ENCODE data around the gene NTSR1.

The NTSR1 gene

GRCh38 chr20:62775206-62775605, 66.6 kb downstream of the NTSR1 start:
- DNase-seq, result no peak

- no peak for DNase-seq
Measured at GRCh38 chr20:62776035-62776691, 67.5 kb downstream of the NTSR1 start.

- DNase-seq, result no peak
Measured at GRCh38 chr20:62776692-62777527, 68.3 kb downstream of the NTSR1 start.

GRCh38 chr20:62777528-62777830, 68.8 kb downstream of the NTSR1 start:
- DNase-seq, result no peak

- no peak for DNase-seq
Measured at GRCh38 chr20:62778058-62778457, 69.4 kb downstream of the NTSR1 start.

- DNase-seq, result no peak
Measured at GRCh38 chr20:62778601-62779416, 70.2 kb downstream of the NTSR1 start.

- no peak for DNase-seq
Measured at GRCh38 chr20:62779417-62779685, 70.7 kb downstream of the NTSR1 start.

GRCh38 chr20:62780204-62780603, 71.6 kb downstream of the NTSR1 start:
- no peak for DNase-seq

GRCh38 chr20:62780696-62781095, 72.1 kb downstream of the NTSR1 start:
- DNase-seq, result no peak

- no peak for DNase-seq
Measured at GRCh38 chr20:62782149-62782892, 73.7 kb downstream of the NTSR1 start.

- DNase-seq, result no peak
Measured at GRCh38 chr20:62782893-62783278, 74.2 kb downstream of the NTSR1 start.

GRCh38 chr20:62784497-62784896, 75.9 kb downstream of the NTSR1 start:
- DNase-seq, result no peak

- DNase-seq, result no peak
Measured at GRCh38 chr20:62785393-62785792, 76.8 kb downstream of the NTSR1 start.

GRCh38 chr20:62786157-62786556, 77.5 kb downstream of the NTSR1 start:
- DNase-seq, result no peak

- no peak for DNase-seq
Measured at GRCh38 chr20:62787321-62787720, 78.7 kb downstream of the NTSR1 start.

- no peak for DNase-seq
Measured at GRCh38 chr20:62787866-62788265, 79.2 kb downstream of the NTSR1 start.

GRCh38 chr20:62788607-62789006, 80.0 kb downstream of the NTSR1 start:
- no peak for DNase-seq

- DNase-seq, result no peak
Measured at GRCh38 chr20:62790075-62790474, 81.4 kb downstream of the NTSR1 start.

- DNase-seq, result peak; percentile 80
Measured at GRCh38 chr20:62791301-62792181, 82.9 kb downstream of the NTSR1 start.

GRCh38 chr20:62792182-62792939, 83.7 kb downstream of the NTSR1 start:
- DNase-seq, result no peak

GRCh38 chr20:62792940-62793756, 84.5 kb downstream of the NTSR1 start:
- no peak for DNase-seq
